ENCODE measurements around the gene SPATA33.

SPATA33 gene

DNA sequence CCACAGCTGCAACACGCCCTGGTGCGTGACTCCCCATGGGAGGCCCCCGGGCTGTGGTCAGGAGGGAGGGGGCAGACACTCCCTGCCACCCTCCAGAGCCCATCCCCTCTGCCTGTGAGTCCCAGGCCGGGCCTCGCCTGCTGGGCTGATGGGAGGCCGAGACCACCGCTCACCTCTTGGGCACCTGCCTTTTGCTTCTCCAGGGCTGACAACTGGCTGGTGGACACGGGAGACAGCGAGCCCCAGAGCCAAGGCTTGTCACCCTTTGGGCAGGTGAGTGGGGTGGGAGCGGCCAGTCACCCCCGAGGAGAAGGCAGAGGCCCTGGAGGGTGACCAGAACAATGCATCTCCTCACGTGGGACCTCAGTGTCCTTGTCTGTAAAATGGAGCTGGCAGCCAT lies 21.0 kb upstream of the SPATA33 start:
- Histone ChIP-seq H3K9me3 (no peaks in the 10 kb centered on the region), H3K4me1 (ENCODE audit: control insufficient read depth in 1 of 2, insufficient read depth in 1 of 2, low read depth in 1 of 2, low read length in 1 of 2) (peaks cover 0 to 5% of the 10 kb centered on the region in 2 experiments), H3K27me3 (peaks cover 25% of the 10 kb centered on the region), H3K27ac (no peak overlapping the region), H3K36me3 (no peaks in the 10 kb centered on the region), H3K4me3 (ENCODE audit: low read depth in 1 of 2, low read length in 1 of 2) (no peak overlapping the region)
- TF ChIP-seq, protein P1, sequence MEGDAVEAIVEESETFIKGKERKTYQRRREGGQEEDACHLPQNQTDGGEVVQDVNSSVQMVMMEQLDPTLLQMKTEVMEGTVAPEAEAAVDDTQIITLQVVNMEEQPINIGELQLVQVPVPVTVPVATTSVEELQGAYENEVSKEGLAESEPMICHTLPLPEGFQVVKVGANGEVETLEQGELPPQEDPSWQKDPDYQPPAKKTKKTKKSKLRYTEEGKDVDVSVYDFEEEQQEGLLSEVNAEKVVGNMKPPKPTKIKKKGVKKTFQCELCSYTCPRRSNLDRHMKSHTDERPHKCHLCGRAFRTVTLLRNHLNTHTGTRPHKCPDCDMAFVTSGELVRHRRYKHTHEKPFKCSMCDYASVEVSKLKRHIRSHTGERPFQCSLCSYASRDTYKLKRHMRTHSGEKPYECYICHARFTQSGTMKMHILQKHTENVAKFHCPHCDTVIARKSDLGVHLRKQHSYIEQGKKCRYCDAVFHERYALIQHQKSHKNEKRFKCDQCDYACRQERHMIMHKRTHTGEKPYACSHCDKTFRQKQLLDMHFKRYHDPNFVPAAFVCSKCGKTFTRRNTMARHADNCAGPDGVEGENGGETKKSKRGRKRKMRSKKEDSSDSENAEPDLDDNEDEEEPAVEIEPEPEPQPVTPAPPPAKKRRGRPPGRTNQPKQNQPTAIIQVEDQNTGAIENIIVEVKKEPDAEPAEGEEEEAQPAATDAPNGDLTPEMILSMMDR (IDR thresholded peaks at IDR 0.05) = no peak

DNA sequence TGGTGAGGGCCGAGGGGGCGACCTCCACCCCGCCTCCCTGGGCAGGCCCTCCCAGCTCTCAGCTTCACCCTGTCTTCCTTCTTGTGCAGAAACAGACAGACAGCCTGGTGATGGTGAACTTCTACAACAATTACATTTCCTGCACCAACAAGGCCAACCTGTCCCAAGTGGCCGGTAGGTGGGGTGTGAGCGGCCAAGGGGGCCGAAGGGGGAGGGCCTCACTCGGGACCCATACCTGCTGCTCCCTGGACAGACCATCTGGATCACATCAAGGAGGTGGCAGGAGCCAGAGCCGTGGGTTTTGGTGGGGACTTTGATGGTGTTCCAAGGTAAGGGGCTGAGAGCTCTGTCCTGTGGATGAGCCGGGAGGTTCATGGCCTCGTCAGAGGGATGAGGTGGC lies 20.3 kb upstream of the SPATA33 start:
- Histone ChIP-seq H3K4me3 (ENCODE audit: low read depth in 1 of 2, low read length in 1 of 2) (no peak overlapping the region), H3K27me3 (peaks cover 23% of the 10 kb centered on the region), H3K4me1 (ENCODE audit: control insufficient read depth in 1 of 2, insufficient read depth in 1 of 2, low read depth in 1 of 2, low read length in 1 of 2) (peaks cover 0 to 5% of the 10 kb centered on the region in 2 experiments), H3K36me3 (no peaks in the 10 kb centered on the region), H3K27ac (no peak overlapping the region), H3K9me3 (no peaks in the 10 kb centered on the region)
- TF ChIP-seq, protein P1 (IDR thresholded peaks at IDR 0.05) = no peak

DNA sequence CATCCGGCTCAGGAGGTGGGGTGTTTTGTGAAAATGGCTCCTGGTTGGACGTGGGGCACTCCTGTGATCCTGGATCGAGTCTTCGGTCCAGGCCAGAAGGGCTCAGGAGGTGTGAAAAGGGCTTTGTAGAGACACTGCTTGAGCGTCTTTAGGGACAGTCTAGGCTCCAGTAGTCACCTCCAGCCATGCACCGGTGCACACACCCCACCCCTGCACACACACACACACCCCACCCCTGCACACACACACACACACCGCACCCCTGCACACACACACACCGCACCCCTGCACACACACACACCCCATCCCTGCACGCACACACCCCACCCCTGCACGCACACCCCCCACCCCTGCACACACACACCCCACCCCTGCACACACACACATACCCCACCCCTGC lies 19.2 kb upstream of the SPATA33 start:
- Histone ChIP-seq H3K4me3 (ENCODE audit: low read depth in 1 of 2, low read length in 1 of 2) (no peak overlapping the region), H3K9me3 (no peaks in the 10 kb centered on the region), H3K4me1 (ENCODE audit: control insufficient read depth in 1 of 2, insufficient read depth in 1 of 2, low read depth in 1 of 2, low read length in 1 of 2) (peaks cover 0 to 5% of the 10 kb centered on the region in 2 experiments), H3K36me3 (no peaks in the 10 kb centered on the region), H3K27ac (no peak overlapping the region), H3K27me3 (peaks cover 22% of the 10 kb centered on the region)
- TF ChIP-seq, protein P1 (IDR thresholded peaks at IDR 0.05) = no peak

DNA sequence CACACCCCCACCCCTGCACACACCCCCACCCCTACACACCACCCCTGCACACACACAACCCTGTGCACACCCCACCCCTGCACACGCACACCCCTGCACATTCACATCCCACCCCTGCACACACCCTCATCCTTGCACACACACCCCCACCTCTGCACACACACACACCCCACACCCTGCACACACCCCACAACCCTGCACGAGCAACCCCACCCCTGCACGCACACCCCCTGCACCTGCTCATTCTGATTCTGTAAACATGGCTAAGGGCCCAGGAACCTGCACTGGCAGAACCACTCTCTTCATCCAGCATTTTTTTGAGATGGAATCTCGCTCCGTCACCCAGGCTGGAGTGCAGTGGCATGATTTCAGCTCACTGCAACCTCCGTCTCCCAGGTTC lies 18.3 kb upstream of the SPATA33 start:
- TF ChIP-seq, protein P1 (IDR thresholded peaks at IDR 0.05) = no peak
- Histone ChIP-seq H3K4me1 (ENCODE audit: control insufficient read depth in 1 of 2, insufficient read depth in 1 of 2, low read depth in 1 of 2, low read length in 1 of 2) (peaks cover 0 to 5% of the 10 kb centered on the region in 2 experiments), H3K27me3 (peaks cover 22% of the 10 kb centered on the region)

DNA sequence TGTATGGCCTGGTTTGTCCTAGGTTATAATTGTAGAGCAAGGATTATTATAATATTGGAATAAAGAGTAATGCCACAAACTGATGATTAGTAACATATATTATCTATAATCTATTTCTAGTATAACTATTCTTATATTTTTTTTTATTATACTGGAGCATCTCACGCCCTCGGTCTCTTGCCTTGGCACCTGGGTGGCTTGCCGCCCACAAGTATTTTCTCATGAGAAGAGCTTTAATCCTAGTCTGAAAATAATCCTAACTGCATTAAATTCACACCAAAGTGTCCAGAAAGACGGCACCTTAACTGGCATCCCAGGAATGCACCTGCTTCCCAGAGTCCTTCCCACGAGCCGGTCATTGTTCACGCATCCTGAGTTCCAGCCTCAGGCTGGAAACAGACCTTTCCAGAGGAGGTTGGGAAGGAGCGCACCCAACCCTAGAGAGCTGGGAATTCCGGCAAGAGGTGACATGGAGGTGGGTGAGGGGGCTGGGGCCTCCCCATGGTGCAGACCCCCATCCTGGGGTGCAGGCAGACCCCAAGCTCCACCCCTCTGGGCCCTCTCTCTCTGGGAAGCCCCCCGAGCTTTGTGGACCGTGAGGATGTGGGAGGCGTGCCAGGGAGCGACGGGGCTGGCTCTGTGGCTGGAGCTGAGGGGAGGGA lies 16.0 kb upstream of the SPATA33 start:
- Histone ChIP-seq H3K4me3 (ENCODE audit: low read depth in 1 of 2, low read length in 1 of 2) (no peak overlapping the region), H3K27ac (no peak overlapping the region), H3K9me3 (no peaks in the 10 kb centered on the region), H3K4me1 (ENCODE audit: control insufficient read depth in 1 of 2, insufficient read depth in 1 of 2, low read depth in 1 of 2, low read length in 1 of 2) (peaks cover 0 to 5% of the 10 kb centered on the region in 2 experiments), H3K36me3 (peaks cover 28% of the 10 kb centered on the region), H3K27me3 (peaks cover 22% of the 10 kb centered on the region)
- TF ChIP-seq, protein P1 (IDR thresholded peaks at IDR 0.05) = no peak

More for the DNA sequence above, 18.3 kb upstream of the SPATA33 start:
- Histone ChIP-seq H3K9me3 (no peaks in the 10 kb centered on the region), H3K36me3 (peaks cover 6% of the 10 kb centered on the region), H3K27ac (no peak overlapping the region), H3K4me3 (ENCODE audit: low read depth in 1 of 2, low read length in 1 of 2) (no peak overlapping the region)
